Fibroblast of skin of right quadriceps (primary cell): ENCODE results near the gene SELENBP1.
A peak's percentile ranks its signal among the peaks of the same experiment; 100 is the strongest.
"Not testable (repeated sequence)": the region's sequence is repeated elsewhere in the genome, so short reads cannot be mapped to it uniquely, and the experiment has no call there.

Experiments used
- DNase-seq: peaks from one replicate; pipeline ENCODE4 v3.0.0-alpha.2; 2013

SELENBP1 gene

DNA sequence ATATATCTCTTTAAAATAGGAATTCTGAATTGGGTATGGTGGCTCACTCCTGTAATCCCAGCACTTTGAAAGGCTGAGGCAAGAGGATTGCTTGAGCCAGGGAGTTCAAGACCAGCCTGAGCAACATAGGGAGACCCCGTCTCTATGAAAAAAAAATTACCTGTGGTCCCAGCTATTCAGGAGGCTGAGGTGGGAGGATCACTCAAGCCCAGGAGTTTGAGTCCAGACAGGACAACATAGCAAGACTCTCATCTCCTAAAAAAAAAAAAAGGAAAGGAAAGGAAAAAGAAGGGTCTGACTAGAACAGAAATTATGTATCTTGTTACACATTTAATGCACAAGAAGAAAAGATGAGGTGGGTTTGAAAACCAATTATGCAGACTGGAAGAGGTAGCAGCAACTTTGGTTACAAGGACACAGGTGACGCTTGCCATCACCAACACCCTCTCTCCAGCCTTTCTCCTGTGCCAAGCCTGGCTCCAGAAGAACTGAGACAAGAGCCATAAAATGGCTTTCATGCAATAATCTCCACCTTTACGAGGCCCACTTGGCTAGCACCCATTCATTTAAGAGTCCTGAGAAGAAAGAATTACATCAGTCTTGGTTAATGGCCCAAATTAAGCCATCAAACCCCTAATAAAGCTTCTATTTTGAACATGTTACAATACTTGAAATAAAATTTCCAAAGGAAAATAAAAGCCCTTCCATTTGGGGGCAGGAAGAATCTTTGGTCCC, 4.8 kb upstream of the SELENBP1 start:
- no peak for DNase-seq

DNA sequence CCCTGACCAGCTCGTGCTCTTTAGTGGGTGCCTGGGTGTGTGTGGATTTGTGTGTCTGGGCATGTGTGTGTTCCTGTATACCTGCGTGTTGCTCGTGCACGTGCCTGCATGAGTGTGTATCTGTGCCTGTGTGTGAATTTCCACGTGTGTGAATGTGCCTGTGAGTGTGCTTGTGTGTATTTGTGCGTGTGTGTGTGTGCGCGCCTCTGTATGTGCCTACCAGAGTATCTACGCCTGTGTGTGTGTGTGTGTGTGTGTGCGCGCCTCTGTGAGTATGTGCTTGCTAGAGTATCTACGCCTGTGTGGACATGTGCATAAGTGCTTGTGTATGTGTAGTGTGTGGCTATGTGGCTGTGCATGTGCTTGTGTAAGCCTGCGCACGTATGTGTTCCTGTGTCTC, 691 bp upstream of the SELENBP1 start:
- no peak for DNase-seq

DNA sequence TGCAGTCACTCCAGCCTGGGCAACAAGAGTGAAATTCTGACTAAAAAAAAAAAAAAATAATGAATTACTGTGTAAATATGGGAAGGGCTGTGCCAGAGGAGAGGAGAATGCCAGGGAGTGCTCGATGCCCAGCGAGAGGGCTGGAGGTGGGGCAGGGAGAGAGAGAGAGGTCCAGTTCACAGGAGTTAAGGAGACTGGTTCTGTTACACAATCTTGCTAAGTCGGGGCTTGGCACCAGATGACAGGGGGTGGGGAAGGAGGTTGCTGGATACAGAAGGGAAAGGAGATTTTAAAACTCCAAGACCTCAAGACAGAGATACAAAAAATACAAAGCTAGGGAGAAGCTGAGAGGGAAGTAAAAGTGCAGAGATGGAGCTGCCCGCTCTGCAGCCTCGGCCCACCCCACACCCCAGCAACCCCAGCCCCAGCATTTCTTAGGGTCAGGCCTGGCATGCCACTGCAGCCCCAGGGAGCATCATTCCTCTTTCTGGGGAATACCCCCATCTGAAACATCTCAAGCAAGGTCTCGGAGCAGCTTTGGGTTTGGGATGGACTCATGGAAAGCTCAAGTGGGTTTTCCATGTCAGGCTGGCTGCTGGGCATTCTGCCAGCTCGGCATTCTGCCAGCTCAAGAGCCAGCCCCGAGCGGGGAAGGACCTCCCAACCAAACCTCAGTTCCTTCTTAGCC, 991 bp downstream of the SELENBP1 start:
- peak; percentile 35 for DNase-seq

DNA sequence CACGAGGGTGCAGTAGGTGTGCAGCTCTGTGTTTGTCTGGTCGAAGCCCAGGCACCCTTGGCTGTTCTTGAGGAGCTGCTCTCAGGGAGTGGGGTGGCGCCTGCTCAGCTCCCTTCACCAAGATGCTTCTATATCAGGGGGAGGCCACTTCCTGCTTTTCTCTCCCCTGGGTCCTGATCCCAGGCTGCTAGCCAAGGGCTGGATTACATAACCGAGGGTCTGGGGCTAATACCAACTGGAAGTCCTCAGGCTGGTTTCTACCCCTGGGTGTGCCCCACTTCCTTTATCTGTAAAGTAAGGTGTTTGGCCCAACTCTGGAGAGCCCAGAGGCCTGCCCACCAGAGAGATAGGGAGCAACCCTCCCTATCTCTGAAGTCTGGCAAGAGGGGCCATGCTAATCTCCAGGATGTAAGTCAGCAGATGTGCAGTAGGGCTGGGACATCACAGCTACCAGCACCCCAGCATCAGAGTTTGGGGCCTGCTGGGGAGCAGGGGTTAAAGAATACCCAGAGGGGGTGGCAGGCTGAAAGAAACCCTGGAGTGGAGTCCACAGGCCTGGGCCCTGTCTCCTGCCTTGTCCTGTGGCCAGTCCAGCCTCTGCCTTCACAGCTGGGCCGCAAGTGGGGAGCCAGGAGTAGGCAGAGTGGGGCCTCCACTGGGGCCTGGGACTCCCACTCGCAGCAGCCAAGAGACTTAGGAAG, 2.1 kb downstream of the SELENBP1 start:
- DNase-seq, result no peak

DNA sequence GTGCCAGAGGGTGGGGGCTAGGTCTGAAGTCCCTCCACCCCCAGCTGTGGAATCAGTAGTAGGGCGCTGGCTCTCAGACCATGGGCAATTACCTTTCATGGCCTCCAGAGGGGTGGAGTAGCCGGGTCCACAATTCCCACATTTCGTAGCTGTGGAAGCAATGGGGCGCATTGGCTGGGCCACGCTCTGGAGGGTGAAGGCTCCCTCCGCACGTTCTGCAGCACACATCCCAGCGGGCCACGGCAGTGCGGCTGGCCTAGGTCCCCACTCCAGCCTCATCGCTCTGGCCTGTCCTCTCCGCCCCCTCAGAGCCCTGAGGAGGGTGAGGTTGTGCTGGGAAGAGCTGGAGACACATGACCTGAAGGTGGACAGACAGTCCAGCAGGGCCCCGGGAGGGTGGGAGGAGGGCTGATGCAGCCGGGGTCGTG, 2.9 kb downstream of the SELENBP1 start:
- DNase-seq, result no peak

DNA sequence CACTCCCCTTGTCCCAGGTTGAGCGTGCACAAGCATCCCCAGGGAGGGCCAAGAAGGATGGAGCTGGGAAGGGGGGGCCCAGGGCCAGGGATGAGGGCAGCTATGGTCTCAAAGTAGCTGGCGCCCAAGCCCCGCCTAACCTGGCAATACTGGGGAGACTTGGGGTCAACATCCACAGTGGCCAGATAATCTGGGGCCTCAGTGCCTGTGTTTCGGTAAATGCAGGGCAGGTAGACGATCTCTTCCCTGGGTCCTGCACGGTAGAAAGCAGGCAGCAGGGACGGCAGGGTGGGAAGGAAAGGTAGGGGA, 3.2 kb downstream of the SELENBP1 start:
- no peak for DNase-seq

DNA sequence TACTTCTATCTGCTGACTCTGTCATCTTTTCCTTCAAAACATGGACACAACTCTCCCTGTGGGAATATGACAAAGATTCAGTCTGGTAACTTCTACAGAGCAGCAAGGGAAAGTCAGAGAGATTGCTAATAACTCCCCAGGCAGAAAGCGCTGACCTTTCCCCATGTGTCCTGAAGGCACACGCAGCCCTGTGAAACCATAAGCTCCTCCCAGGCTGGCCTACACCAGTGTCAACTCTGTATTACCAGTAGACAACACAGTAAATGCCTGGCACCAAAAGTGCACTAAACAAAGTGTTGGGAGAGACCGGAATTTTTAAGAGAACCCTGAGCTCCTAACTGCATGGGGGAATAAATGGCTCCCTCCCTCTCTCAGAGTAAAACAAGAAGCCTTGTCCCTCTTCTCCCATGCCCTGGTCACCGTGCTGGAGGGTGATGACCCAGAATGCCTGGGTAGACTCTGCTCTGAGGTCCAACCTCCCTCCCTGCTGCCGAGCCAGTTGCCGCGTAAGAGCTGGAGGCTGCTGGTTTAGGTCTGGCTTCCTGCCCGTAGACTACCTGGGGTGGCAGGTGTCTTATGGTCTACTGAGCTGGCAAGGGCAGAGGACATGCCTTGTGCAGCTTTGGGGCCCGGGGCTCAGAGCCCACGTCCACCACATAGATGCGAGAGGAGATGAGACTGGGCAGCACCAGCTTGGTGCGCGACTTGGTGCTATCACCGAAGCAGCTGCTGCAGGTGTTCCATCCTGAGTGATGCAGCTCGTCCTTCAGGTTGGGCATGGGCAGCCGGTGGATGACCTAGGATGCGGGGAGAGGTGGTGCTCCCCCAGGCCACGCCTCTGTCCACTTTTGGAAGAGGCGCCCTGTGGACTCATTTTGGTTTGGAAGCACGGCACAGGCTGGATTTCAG, 3.9 kb downstream of the SELENBP1 start:
- DNase-seq, result no peak

DNA sequence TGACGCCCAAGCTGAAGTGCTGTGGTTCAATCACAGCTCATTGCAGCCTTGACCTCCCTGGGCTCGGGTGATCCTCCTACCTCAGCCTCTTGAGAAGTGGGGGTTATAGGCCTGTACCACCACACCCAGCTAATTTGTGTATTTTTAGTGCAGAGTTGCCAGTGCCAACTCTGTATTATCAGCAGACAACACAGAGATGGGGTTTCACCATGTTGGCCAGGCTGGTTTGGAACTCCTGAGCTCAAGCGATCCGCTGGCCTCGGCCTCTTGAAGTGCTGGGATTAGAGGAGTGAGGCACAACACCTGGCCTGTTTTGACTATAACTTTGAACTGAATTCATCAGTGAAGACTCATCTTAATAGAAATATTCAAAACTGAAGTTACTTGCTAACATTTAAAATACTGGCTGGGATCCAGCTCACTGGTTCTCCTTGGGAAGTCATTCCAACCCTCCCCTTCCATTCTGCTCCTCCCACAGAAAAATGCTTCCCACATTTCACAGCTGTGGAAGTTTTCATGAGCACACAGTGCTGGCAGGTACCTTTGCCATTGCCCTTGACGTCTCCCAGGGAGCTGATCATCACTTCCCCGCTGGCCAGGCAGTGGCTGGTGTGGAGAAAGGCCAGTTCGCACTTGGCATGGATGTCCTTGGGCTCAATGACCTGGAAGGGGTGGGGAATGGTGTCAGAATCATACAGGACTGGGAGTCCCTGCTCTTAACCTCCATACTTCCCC, 4.7 kb downstream of the SELENBP1 start:
- no peak for DNase-seq

DNA sequence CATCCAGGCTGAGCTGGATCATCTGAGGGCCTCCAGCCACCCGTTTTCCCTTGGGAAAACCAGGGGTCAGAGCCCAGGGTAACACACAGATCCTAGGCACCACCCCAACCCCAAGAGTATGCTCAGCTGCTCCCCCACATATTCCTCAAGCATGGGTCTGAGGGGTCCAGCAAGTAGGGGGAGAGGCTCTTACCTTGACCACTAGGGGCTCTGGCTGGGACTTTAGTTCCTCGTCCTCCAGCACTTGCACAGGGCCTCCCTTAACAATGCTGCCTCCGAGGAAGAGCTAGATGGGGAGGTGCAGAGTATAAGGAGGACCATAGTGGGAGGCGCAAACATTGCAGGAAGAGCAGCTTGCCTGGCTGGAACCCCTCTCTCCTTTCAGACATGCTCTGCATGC, 7.5 kb downstream of the SELENBP1 start:
- DNase-seq, result no peak

DNA sequence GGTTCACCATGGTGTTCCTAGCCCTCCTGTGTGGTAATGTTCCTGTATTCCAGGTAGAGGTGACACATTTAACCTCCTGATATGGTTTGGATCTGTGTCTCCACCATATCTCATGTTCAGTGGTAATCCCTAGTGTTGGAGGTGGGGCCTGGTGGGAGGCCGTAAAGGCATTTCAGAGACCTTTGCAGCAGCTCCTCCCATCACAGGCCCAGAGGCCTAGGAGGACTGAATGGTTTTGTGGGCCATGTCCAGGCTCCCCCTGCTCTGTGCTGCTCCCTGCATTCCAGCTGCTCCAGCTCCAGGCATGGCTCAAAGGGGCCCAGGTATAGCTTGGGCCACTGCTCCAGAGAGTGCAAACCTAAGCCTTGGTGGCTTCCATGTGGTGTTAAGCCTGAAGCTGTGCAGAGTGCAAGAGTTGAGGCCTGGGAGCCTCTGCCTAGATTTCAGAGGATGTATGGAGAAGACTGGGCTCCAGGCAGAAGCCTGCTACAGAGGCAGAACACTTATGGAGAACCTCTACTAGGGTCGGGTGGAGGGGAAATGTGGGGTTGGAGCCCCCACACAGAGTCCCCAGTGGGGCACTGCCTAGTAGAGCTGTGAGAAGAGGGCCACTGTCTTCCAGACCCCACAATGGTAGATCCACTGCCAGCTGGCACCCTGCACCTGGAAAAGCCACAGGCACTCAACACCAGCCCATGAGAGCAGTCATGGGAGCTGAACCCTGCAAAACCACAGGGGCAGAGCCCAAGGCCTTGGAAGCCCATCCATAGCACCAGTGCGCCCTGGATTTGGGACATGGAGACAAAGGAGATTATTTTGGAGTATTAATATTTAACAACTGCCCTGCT, 10.0 kb downstream of the SELENBP1 start:
- no peak for DNase-seq

DNA sequence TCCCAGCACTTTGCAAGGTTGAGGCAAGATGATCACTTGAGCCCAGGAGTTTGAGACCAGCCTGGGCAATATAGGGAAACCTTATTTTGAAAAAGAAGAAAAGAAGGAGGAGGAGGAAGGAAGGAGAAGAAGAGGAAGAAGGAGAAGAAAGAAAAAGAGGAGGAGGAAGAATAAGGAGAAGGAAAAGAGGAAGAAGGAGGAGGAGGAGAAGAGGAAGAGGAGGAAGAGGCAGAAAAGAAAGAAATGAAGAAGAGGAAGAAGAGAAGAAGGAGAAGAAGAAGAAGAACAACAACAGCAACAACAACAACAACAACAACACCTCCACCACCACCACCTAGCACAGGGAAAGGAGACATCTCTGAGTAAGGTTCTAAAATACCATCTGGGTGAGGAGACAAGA, 10.6 kb downstream of the SELENBP1 start:
- DNase-seq, result no peak

DNA sequence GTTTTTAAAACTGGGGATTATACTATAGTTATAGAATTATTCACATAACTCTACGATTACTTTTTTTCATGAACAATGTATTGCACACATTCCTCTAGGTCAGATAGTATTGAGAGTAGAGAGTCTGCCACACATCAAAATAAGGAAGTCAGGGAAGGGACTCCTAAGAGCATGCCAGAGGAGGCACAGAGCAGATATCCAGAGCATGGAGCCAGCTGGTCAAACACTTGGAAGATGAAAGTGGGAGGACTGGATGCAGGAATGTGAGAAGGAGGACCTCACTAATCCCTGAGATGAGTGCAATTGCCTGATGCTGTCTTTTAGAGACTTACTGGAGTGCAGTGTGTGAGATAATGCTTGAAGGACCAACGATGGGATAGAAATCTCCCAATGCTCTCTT, 15.8 kb downstream of the SELENBP1 start:
- DNase-seq, result no peak

DNA sequence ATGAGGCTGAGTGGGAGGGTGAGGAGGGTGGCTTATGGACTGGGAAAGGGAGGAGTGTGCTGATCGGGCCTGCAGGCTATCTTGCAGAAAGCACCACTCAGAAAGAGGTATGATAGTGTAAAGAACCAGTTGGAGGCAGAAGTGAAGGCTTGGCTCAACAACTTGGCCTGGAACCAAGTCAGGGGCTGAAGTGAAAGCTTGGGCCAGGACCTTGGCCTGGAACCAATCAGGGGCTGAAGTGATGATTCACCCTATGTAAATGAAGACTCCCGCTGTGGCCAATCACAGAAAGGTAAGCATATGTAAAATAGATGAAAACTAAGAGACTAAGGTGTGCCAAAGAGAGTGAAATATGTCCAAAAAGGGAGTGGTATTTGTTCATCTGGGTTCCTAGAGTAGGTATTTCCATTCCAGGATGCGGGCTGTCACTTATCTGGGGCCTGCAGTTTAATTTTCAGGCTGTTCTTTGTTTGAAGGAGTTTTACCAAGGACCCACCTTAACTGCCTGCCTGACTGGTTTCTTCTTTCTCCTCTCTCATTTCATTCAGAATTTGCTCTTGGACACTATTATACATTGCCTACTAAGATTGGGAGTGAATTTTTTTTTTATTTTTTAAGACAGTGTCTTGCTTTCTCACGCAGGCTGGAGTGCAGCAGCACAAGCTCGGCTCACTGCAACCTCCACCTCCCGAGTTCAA, 20.3 kb downstream of the SELENBP1 start:
- peak; percentile 17 for DNase-seq

DNA sequence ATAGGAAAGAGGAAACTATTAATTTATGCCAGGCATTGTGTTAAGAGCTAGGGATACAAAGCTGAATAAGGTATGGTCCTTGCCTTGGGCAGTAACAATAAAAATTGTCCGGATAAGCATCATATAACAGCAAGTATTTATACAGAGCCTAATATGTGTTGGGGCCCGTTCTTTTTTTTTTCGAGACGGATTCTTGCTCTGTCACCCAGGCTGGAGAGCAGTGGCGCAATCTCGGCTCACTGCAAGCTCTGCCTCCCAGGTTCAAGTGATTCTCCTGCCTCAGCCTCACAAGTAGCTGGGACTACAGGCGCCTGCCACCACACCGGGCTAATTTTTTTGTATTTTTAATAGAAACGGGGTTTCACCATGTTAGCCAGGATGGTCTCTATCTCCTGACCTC, 22.2 kb downstream of the SELENBP1 start:
- DNase-seq, result not testable (repeated sequence)

DNA sequence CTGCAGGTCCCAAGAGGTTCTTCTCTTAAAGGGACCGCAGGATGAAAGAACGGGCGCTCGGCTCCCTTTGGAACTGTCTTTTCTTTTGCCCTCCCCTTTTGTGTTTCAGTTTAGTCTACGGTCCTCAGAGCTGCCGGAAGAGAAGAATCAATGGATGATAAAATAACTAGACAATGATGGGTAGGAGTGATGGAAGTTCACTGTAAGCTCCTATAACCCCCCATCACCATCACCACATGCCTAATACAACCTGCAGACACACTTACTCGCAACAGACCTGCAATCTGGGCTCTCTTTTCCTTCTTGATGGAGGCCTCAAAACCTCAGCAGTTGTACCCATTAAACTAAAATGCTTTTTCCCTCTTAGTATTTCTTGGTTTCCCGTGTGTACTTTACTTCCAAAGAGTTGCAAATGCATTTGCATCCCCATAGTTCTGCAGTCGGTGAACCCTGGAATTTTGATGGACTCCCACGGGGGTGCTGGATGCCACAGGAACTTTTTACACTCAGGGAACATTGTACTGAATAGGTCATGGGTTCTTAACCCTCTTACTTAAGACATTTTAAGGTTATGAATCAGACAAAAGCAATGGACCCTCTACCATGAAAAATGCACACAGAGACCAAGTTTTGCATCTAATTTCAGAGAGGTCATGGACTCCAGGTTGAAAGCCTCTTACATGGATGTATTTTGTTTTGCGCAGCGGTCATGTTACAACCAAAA, 24.8 kb downstream of the SELENBP1 start:
- DNase-seq, result no peak

DNA sequence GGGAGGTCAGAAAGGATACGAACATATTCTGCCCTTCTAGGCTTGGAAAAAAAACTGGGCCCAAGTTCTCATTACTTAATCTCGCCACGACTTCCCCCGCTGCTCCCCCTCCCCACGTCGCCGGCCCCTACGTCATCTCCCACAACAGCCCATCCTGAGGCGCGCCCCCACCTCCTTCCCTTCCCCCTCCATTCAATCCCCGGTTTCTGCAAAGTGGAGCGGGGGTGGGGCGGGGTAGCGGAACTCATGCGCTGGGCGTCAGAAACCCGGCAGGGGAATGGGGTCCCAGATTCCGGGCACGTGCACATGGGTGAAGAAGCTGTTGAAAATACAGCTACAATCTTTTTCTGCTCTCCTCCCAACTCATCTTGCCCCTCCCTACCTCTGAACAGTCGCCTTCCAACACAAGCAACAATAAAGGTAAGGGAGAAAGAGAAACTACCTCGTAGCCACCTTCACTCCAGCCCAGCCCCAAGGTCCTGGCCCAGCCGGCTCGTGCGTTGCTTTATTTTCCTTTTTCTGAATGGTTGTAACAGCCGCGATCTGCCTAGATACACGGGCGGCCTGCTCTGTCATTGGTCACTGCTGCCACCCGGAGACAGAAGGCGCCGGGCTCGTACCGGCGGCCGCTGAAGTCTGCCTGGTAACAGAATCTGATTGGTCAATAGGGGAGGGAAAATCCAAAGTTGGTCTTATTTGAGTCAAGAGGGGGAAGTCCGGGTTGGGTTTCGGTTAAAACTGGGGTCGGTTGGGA, 25.6 kb downstream of the SELENBP1 start, which contains the start of gene RFX5:
RFX5 (minus strand) TSS at position 484 of the 754 bp plus-strand sequence. CDS start 932 bp downstream, outside the sequence.
- peak; percentile 97 for DNase-seq

DNA sequence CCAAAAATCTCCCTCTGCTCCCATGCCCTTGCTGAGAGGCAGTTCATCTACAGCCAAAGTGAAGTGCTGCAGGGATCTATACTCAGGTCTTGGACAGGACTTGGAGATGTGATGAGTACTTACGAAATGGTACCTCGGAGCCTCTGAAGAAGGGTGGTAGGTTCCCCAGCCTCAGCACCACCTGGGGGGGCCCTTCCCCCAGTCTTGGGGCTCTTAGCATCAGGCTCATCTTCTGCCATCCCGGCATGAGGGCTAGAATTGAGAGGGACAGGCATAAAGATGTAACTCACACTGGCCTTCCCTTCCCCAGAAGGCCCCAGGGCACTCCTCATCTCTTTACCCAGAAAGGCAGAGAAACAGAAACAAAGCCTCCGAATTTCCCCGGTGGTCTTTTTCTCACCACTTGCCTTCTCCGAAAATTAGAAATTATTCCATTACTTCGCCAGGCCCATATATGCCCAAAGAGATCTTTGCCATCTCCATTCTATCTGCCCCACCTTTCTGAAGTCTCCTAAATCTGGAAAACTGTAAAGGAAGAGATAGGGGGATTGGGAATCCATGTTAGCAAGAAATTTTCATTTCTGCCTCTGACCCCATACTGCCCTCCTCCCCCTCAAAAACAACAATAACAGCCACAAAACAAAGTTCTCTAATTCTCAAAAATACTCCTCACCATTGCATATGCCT, 26.3 kb downstream of the SELENBP1 start:
- no peak for DNase-seq

DNA sequence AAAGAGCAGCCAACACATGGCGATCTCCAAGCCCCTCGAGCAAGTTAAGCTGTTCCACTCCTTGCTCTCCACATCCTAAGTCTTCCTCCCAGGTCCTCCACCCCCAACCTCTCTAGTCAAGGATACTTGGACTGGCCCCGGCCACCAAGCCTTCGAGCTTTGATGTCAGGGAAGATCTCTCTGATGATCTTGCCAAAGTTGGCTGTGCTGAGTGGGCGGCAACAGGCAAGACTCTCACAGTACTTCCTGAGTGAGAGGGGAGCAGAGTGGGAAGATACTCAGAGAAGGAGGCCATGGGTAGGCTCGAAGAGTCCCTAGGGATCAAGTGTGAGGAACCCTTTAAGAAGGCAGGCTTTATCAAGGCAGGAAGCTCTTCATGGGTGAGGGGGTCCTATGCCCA, 28.2 kb downstream of the SELENBP1 start:
- DNase-seq, result no peak

DNA sequence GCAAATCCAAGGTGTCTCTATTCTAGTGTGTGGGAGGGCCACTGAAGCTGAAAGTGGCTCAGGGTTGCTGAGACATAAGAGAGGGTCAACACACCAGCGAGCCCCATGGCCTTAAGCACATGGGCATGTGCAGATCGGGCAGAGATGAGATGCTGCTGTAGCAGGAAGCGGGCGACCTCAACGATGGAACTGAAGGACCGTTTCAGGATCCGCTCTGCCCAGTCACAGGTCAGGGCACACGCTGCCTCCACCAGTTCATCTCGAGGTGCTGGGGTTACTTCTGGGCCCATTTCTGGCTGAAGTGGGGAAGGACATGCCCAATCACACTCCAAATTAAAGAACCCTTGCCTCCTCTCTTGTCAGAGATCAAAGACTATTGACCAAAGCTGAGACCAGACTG, 28.9 kb downstream of the SELENBP1 start:
- no peak for DNase-seq
